ENCODE results near the gene NBEA. TPM values are rescaled to one million over a fixed set of nuclear protein-coding genes. Genes with fewer than 3 reads are reported as not detected.

NBEA gene
- total RNA-seq, 1 donor from 2014 or later = 3.9 TPM

DNA sequence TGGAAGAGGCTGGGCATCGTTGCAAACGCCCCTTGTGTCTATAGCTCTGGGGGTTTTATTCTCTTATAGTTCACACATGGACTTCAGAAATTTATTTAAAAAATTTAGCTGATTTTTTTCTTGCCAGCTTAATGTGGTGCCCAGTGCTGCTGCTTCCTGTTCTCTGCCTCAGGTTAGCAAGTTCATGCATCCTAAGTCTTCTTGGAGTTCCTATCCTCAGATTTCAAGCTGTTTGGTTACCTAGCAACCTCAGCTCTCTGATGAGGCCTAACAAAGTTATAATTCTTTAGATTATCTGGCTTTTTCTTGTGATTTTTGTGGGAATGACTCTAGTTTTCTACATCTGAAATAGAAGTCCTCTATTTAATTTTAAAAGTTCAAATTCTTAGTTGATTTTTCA lies 283.5 kb downstream of the NBEA start:
- no peaks in the 10 kb centered on the region for H3K4me1 Mint-ChIP-seq
- H3K36me3 Mint-ChIP-seq (ENCODE audit: low read depth) = peaks cover 4% of the 10 kb centered on the region
- no peak overlapping the region for H3K4me3 Mint-ChIP-seq
- DNase-seq (no peak), ATAC-seq (ENCODE audit: low read depth) (no peak)
- ChIA-PET POLR2A (no interaction called here), CTCF (no interaction called here)
- intact Hi-C loops (cut with micrococcal nuclease) = no loop called here
- TF ChIP-seq, protein P1, sequence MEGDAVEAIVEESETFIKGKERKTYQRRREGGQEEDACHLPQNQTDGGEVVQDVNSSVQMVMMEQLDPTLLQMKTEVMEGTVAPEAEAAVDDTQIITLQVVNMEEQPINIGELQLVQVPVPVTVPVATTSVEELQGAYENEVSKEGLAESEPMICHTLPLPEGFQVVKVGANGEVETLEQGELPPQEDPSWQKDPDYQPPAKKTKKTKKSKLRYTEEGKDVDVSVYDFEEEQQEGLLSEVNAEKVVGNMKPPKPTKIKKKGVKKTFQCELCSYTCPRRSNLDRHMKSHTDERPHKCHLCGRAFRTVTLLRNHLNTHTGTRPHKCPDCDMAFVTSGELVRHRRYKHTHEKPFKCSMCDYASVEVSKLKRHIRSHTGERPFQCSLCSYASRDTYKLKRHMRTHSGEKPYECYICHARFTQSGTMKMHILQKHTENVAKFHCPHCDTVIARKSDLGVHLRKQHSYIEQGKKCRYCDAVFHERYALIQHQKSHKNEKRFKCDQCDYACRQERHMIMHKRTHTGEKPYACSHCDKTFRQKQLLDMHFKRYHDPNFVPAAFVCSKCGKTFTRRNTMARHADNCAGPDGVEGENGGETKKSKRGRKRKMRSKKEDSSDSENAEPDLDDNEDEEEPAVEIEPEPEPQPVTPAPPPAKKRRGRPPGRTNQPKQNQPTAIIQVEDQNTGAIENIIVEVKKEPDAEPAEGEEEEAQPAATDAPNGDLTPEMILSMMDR (IDR thresholded peaks at IDR 0.05) = no peak
- H3K27me3 Mint-ChIP-seq = no peaks in the 10 kb centered on the region
- peaks cover 3% of the 10 kb centered on the region for H3K9me3 Mint-ChIP-seq
- no peak overlapping the region for H3K27ac Mint-ChIP-seq

DNA sequence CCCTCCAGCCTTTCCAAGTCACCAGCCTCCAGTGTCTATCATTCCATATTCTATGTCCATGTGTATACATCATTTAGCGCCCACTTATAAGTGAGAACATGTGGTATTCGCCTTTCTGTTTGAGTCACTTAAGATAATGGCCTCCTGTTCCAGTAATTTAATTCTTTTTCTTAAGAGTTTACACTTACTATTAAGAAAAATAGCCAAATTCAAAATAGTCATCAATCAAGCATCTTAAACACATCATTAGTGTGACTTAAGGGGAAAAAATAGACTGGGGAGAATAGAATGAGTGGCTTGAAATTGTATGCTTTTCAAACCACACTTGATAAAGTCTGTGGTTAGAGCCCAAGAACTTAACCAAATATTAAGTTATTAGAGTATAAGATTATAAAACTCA lies 286.5 kb downstream of the NBEA start:
- DNase-seq (no peak), ATAC-seq (ENCODE audit: low read depth) (no peak)
- no peak overlapping the region for H3K27ac Mint-ChIP-seq
- intact Hi-C loops (cut with micrococcal nuclease) = no loop called here
- ChIA-PET CTCF (no interaction called here), POLR2A (no interaction called here)
- no peaks in the 10 kb centered on the region for H3K27me3 Mint-ChIP-seq
- no peaks in the 10 kb centered on the region for H3K9me3 Mint-ChIP-seq
- H3K4me3 Mint-ChIP-seq = no peak overlapping the region
- H3K4me1 Mint-ChIP-seq = no peaks in the 10 kb centered on the region
- TF ChIP-seq, protein P1 (IDR thresholded peaks at IDR 0.05) = no peak
- H3K36me3 Mint-ChIP-seq (ENCODE audit: low read depth) = peaks cover 5% of the 10 kb centered on the region

- no peaks in the 10 kb centered on the region for H3K9me3 Mint-ChIP-seq
- DNase-seq (no peak), ATAC-seq (ENCODE audit: low read depth) (no peak)
- H3K4me3 Mint-ChIP-seq = no peak overlapping the region
- intact Hi-C loops (cut with micrococcal nuclease) = no loop called here
- H3K4me1 Mint-ChIP-seq = no peaks in the 10 kb centered on the region
- TF ChIP-seq, protein P1 (IDR thresholded peaks at IDR 0.05) = no peak
- no peak overlapping the region for H3K27ac Mint-ChIP-seq
- H3K27me3 Mint-ChIP-seq = no peaks in the 10 kb centered on the region
- CTCF ChIA-PET = no interaction called here
- peaks cover 5% of the 10 kb centered on the region for H3K36me3 Mint-ChIP-seq (ENCODE audit: low read depth)
- POLR2A ChIA-PET = no interaction called here
These were observed 289.4 kb downstream of the NBEA start for GRCh38 chr13:35231426-35231825.

DNA sequence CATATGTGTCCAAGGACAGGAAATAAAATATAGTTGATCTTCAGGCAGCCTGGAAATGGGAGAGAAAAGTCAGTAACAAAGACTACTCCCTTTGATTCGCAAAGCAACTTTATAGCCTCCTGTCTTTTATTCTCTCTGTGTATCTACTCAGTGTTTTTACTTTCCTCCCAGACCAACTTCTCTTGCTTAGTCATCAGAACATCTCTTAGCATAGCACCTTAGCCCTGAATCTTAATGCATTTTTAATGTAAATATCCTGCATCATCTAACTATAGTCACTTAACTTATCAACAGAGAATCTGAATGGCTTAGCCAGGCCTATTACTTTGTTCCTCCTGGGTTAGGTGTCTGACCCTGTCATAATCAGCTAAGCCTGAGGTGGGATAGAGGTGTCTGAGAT lies 296.2 kb downstream of the NBEA start:
- Mint-ChIP-seq H3K27me3 (no peaks in the 10 kb centered on the region), H3K4me3 (no peak overlapping the region), H3K27ac (no peak overlapping the region), H3K9me3 (no peaks in the 10 kb centered on the region), H3K4me1 (no peaks in the 10 kb centered on the region), H3K36me3 (ENCODE audit: low read depth) (peaks cover under 1% of the 10 kb centered on the region)
- CTCF ChIA-PET = no interaction called here
- intact Hi-C loops (cut with micrococcal nuclease) = no loop called here
- TF ChIP-seq, protein P1 (IDR thresholded peaks at IDR 0.05) = no peak
- DNase-seq (no peak), ATAC-seq (ENCODE audit: low read depth) (no peak)
- POLR2A ChIA-PET = no interaction called here

DNA sequence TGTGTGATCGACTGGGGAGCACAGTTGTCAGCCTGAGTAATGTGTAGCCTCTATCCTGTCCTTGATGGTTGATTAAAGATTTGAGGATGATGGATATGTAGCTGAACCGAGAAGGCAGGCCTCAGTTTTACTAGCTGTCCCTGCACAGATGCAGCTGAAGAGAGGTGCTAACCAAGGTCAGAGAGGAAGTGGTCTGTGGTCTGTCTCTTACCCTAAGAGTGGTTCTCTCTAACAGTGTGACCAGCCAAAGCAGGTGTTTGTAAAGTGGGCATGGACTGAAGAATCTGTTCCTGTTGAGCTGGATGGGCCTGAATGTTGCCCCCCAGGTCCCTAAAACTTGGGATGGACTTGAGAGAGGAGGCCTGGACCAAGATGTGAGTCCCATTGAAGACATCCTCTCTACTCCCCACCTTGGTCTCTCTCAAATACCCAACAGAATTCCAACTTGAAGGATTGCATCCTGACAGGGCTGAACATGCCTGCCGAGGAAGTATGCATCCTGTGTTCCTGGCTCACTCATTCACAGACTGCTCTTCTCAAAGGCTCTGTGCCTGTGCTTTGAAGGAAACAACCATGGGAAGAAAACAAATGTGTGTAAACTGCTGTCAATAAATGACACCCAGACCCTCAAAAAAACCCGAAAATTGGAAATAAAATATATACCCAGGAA lies 310.6 kb downstream of the NBEA start:
- Mint-ChIP-seq H3K27me3 (no peaks in the 10 kb centered on the region), H3K4me1 (peaks cover 12% of the 10 kb centered on the region), H3K9me3 (peaks cover 6% of the 10 kb centered on the region), H3K27ac (no peak overlapping the region), H3K4me3 (no peak overlapping the region), H3K36me3 (ENCODE audit: low read depth) (peaks cover 12% of the 10 kb centered on the region)
- CTCF ChIA-PET = no interaction called here
- TF ChIP-seq, protein P1 (IDR thresholded peaks at IDR 0.05) = no peak
- DNase-seq (no peak), ATAC-seq (ENCODE audit: low read depth) (no peak)
- POLR2A ChIA-PET = interaction anchor here (0.6 kb wide), 1 partner anchor 927 kb away, joined by 4 read pairs; no protein-coding TSS in a partner anchor
- intact Hi-C loops (cut with micrococcal nuclease) = no loop called here

All from activated B cell treated with CpG ODN at 0.5 μM for 24 hours (primary cell).